SU-DHL-6 (cell line): ENCODE measurements around the gene TRIML2.

ENCODE experiments used
- EZH2phosphoT487 ChIP-seq: fragments of 200-600 bp; sonication (generic), shearing (Covaris generic); conservative IDR thresholded peaks from 2 replicates; pipeline ENCODE4 v1.6.1; 2018; ENCODE audit warnings: mild to moderate bottlenecking, antibody characterized with exemption, low read length, moderate library complexity, mixed read lengths
- TF ChIP-seq, protein P1 (sequence below): fragments of 200-600 bp; sonication (generic); IDR thresholded peaks from one replicate; pipeline ENCODE4 v1.5.1; 2017; ENCODE audit warnings: antibody characterized with exemption, mild to moderate bottlenecking, low read length, moderate library complexity; ENCODE audit not compliant: insufficient read depth, poor library complexity, severe bottlenecking

DNA sequence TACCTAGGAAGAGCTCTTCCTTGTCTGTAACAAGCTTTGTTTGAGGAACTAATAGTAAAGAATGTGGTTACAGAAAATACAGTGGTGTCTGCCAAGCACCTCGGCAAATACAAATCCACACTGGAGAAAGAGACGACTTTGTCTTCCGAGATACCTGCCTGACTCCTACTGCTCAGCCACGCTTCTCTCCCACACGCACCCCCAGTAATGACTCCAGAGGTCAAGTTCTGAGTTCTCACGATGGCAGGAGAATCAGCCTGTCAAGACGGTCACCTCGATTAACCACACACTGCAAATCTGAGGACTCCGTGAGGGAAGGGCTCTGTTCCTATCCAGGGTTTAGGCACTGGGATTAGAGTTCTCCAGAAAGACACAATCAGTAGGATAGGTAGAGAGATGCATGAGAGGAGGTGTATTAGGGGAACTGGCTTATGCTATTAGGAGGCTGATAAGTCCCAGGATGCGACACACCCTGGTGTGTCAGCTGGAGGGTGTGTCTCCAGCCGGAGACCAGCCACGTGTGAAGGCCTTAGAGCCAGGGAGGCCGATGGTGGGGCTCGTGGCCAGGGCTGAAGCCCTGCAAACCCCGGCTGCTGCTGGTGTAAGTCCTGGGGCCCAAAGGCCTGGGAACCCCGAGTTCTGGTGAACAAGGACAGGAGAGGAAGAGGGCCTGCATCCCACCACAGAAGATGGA is 8.4 kb upstream of the TRIML2 start:
- TF ChIP-seq, protein P1, sequence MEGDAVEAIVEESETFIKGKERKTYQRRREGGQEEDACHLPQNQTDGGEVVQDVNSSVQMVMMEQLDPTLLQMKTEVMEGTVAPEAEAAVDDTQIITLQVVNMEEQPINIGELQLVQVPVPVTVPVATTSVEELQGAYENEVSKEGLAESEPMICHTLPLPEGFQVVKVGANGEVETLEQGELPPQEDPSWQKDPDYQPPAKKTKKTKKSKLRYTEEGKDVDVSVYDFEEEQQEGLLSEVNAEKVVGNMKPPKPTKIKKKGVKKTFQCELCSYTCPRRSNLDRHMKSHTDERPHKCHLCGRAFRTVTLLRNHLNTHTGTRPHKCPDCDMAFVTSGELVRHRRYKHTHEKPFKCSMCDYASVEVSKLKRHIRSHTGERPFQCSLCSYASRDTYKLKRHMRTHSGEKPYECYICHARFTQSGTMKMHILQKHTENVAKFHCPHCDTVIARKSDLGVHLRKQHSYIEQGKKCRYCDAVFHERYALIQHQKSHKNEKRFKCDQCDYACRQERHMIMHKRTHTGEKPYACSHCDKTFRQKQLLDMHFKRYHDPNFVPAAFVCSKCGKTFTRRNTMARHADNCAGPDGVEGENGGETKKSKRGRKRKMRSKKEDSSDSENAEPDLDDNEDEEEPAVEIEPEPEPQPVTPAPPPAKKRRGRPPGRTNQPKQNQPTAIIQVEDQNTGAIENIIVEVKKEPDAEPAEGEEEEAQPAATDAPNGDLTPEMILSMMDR = no peak
- no peak for TF ChIP-seq EZH2phosphoT487
